ENCODE data around the gene CHN2. TPM values are rescaled to one million over a fixed set of nuclear protein-coding genes. Genes with fewer than 3 reads are reported as not detected.

Gene CHN2
- total RNA-seq: 10 to 100 TPM; 30.0 to 32.9 TPM
- long read RNA-seq, transcript CHN2-201 (13 exons, 3,530 nt): major isoform, 31 of 47 reads
- long read RNA-seq, partial matches to known transcripts: 7 of 47 reads
- long read RNA-seq, other reads (novel, unspliced or antisense): 7 of 47 reads

DNA sequence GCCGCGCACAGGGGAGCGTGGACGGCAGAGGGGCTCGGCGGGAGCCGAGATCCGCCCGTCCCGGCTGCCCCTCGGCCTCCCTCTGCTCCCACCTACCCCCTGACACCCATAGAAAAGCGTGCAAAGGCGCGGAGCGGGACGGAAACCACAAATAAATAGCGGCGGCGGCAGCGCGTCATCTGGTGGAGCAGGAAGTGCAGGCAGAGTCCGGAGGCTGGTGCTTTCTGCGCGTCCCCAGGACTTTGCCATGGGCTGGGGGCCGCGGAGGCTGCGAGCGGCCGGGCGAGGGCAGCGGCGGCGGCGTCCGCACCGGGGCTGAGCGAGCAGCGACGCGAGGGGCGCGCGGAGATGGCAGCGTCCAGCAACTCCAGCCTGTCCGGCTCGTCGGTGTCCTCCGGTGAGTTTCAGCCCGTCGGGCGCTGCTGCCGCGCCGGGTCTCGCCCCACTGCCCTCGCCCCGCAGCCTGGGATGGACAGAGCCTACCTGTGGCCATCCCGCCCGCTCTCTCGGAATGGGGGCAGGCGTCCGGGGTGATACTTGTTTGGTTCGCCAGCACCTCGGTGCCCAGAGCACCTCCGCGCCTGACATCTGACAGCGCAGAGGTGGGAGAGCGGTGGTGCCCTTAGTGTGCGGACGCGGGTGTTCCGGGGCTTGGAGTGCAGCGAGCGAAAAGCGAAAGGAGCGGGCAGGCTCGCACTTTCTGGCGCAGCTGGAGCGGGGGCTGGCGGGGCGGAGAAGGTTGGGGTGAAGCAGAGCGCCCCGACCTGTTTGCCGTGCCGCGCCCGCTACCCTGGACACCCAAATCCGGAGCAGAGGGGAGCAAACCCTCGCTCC lies at the start of gene CHN2:
Gene CHN2 (plus strand): TSS at position 182 of the 834 bp plus-strand sequence.
- peak; percentile 79 for ATAC-seq
- intact Hi-C loops (cut with DNase I, micrococcal nuclease): loop anchor here in 1 of 2 donors (5.0 kb wide), 1 partner anchor 212 kb away; no protein-coding TSS in a partner anchor
- peak; percentile 76 to 82 for DNase-seq

DNA sequence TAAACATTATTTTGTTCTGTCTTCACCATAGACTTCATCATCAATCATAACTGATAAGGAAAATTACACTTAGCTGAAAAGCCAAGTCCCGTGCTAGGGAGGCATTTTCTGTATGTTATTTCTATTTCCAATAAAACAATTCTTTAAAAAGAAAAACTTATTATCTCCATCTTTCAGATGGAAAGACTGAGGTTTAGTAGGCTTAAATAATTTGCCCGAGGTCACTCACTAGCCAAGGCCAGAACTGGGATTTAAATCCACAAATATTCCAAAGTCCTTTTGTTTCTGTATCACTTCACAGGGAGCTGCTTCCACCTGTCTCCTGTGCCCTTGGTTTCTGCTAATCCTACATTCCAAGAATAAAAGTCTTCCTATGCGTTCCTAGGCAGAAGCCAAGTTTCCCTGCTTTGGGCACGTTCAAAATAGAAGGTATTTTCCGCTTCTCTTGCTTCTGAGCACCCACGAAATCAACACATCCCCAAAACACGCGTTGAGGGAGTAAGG lies 49.0 kb upstream of the CHN2 start:
- intact Hi-C loops (cut with DNase I, micrococcal nuclease): no loop called here
- DNase-seq (no peak), ATAC-seq (no peak)

- intact Hi-C loops (cut with DNase I, micrococcal nuclease): no loop called here
- ATAC-seq (peak; percentile 53), DNase-seq (peak; percentile 52 to 58)
Measured at GRCh38 chr7:29146057-29146706, 48.4 kb upstream of the CHN2 start, which contains the start of gene CPVL. Gene CPVL (minus strand): TSS chr7:29146537. CDS start chr7:29121061, 25,476 bp downstream.

DNA sequence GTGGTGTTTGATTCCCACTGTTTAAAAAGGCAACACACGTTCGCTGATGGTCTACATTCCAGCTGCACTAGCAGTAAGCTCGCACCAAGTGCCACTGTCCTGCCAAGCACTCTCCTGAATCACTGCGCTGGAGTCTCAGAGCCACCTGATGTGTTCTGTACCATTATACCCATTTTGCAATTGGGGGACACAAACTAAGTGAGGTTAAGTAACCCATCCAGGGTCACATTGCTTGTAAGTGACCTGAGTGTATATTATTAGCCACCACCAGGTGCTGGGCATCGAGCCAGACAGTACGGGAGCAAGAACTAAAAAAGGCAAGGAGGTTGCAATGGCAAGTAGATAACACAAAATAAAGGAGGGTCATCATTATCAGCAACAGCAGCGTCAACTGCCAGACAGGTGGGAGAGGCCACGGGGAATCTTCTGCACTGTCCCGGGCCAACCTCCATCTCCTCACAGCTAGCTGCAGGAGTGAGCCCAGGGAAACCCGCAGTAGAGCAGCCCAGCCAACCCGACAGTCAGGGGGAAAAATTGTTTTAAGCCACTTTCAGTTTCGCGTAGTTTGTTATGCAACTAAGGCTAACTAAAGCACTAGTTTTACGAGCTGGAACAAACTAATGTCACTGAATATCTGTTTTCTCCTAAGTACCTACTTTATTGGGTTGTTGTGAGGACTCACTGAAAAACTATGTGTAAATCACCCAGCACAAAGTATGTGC lies 47.5 kb upstream of the CHN2 start:
- intact Hi-C loops (cut with DNase I, micrococcal nuclease): no loop called here
- DNase-seq (peak in 1 of 2 donors; percentile 20), ATAC-seq (peak; percentile 63)

DNA sequence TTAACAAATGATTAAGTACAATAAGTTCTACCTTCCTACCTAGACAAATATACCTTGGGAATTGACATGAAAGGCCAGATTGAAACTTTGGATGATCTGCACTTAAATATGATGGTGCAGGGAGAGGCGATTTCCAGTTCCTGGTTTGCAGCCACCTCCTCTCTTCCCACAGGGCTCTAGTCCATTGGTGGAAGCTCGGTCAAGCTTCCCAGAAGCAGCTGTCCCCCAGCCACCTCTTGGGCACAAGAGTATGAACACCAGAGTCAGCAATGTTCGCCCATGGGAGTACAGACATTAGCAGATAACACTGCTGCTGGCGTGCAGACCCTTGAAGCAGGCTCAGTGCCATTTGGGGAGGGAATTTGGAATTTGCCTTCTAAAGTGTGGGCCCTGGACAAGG lies 46.8 kb upstream of the CHN2 start:
- ATAC-seq: no peak
- intact Hi-C loops (cut with DNase I, micrococcal nuclease): no loop called here

DNA sequence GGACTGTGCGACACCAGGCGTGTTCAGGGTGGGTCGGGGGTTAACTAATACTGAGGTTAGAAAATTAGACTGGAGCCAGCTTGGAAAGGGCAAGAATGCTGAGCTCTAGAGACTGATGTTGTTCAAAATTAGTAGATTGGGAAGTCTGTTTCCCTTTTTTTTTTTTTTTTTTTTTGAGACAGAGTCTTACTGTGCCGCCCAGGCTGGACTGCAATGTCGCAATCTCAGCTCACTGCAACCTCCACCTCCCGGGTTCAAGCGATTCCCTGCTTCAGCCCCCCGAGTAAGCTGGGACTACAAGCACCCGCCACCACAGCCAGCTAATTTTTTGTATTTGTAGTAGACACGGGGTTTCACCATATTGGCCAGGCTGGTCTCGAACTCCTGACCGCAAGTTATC lies 45.5 kb upstream of the CHN2 start:
- ATAC-seq (no peak), DNase-seq (no peak)
- intact Hi-C loops (cut with DNase I, micrococcal nuclease): no loop called here

More for the DNA sequence above, 46.8 kb upstream of the CHN2 start:
- DNase-seq: no peak

DNA sequence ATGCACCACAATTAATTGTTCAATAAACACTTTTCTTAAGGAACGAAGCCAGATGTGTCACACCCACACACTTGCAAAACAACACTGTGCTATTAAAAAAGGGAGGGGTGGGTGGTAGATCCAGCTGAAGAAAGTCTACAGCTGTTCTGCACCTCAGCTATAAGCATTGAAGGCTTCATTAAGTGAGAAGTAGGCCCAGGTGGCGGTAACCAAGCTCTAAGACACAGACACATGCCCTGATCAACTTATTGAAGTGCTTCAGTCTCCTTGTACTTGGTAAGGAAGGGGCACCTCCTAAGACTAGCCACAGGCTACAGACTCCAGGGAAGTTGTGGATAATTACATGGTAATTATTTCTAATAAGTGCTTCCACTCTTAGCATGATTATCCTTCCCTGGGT lies 43.7 kb upstream of the CHN2 start:
- ATAC-seq (no peak), DNase-seq (no peak)
- intact Hi-C loops (cut with DNase I, micrococcal nuclease): no loop called here

- intact Hi-C loops (cut with DNase I, micrococcal nuclease): no loop called here
- DNase-seq (no peak), ATAC-seq (no peak)
Measured at GRCh38 chr7:29154076-29154475, 40.5 kb upstream of the CHN2 start.

DNA sequence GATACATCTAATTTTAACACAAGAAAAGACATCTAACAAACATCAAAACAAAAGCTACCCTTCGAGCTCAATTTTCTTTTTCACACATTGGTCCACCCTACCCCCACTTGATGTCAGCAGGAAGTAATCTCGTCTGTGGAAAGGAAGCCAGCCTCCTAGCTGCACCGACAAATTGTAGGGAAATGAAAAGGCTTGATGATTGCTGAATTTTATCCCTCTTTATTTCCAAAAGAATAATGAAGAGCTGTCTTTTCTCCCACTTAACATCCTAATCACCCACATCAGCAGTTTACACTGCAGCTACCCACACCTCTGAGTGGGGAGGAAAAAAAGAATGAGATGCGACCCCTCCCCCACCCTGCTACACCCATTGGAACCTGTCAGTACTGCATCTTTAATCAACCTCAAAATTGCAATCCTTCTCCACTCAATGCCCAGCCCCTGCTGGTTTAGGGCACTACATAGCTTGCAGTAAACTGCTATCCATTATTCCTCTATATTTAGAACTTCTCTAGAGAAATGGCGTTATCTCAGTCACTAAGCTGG lies 37.6 kb upstream of the CHN2 start:
- ATAC-seq: no peak
- DNase-seq: no peak
- intact Hi-C loops (cut with DNase I, micrococcal nuclease): no loop called here

DNA sequence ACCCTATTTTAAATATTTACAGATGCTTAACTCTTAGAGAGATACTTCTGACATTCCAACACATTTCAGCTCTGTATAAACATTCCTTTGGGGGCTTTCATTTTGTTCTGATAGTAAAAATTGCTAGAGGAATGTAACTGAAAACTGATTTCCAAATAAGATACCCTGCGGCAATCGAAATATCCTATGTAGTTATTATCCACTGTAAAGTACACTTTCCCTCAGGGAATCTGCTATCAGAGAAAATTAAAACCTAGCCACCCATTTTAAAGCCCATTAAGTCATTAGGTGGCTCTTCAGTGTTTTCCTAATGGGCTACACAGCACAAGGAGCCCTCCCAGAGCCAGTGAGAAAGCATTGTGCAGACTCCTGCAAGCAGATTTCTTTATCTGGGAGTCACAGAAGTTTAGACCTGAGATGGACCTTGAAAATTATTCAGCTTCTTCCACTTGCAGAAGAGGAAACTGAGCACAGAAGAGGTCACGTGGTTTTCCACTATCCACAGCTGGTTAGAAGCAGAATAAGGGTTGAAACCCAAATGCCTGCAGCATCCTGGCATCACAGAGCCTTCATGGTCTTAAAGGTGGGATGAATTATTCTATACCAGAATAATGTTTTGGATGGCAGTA lies 35.7 kb upstream of the CHN2 start:
- no peak for ATAC-seq
- DNase-seq: no peak
- intact Hi-C loops (cut with DNase I, micrococcal nuclease): no loop called here

DNA sequence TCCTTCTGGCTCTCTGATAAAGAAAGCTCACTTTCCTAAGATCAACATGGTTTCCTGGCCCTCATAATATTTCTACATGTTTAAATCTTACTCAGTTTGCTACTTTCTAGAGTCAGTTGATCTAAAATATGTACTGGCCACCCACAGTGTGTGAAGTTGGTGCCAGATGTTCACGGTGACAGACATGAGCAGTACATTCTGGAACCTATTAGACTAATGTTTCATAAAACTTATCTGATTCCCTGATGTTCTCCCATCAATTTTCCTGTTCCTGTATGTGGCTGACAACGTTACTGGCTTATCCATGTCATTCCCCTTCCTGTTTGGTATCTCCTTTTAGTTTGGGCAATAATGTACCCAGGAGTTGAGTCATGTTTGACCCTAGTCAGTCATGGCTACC lies 34.5 kb upstream of the CHN2 start:
- DNase-seq: no peak
- intact Hi-C loops (cut with DNase I, micrococcal nuclease): no loop called here
- no peak for ATAC-seq

- ATAC-seq: no peak
- intact Hi-C loops (cut with DNase I, micrococcal nuclease): no loop called here
- DNase-seq: no peak
Measured at GRCh38 chr7:29161231-29161630, 33.3 kb upstream of the CHN2 start.

DNA sequence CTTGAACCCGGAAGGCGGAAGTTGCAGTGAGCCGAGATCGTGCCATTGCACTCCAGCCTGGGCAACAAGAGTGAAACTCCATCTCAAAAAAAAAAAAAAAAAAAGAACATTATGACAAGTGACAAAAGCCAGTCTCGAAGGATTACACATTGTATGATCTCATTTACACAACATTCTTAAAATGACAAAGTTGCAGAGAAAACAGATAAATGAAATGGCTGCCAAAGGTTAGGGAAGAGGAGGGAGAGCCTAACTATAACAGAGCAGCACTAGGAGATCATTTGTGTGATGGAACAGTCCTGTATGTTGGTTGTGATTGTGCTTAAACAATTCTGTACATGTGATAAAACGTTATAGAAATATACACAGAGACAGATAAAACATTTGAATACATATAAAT lies 32.0 kb upstream of the CHN2 start:
- no peak for DNase-seq
- no peak for ATAC-seq
- intact Hi-C loops (cut with DNase I, micrococcal nuclease): no loop called here

DNA sequence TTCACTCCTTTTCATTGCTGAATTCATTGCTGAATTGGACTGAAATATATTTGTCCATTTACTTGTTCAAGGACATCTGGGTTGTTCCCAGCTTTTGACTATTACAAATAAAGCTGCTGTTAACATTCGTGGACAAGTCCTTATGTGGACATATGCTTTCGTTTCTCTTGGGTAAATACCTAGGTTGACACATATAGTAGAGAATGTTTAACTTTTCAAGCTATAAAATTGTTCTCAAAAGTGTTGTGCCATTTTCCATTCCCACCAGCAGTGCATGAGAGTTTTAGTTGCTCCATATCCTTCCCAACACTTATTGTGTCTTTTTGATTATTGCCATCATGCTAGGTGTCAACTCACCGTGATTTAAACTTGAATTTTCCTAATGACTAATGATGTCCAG lies 30.7 kb upstream of the CHN2 start:
- intact Hi-C loops (cut with DNase I, micrococcal nuclease): no loop called here
- ATAC-seq (peak; percentile 98), DNase-seq (no peak)

GRCh38 chr7:29167721-29168120 lies 26.9 kb upstream of the CHN2 start:
- DNase-seq (no peak), ATAC-seq (no peak)
- intact Hi-C loops (cut with DNase I, micrococcal nuclease): no loop called here

- intact Hi-C loops (cut with DNase I, micrococcal nuclease): no loop called here
- no peak for ATAC-seq
- no peak for DNase-seq
Measured at GRCh38 chr7:29170781-29171180, 23.8 kb upstream of the CHN2 start.

GRCh38 chr7:29173458-29173857 lies 21.1 kb upstream of the CHN2 start:
- intact Hi-C loops (cut with DNase I, micrococcal nuclease): no loop called here
- no peak for ATAC-seq
- DNase-seq: no peak

- DNase-seq (peak in 1 of 2 donors; percentile 45), ATAC-seq (no peak)
- intact Hi-C loops (cut with DNase I, micrococcal nuclease): no loop called here
Measured at GRCh38 chr7:29177963-29178600, 16.5 kb upstream of the CHN2 start.

All from left colon (tissue), 2 donors.